Cardiac muscle cell (in vitro differentiated cells and primary cell): ENCODE measurements around the gene RPL36. TPM values are rescaled to one million over a fixed set of nuclear protein-coding genes. Genes with fewer than 3 reads are reported as not detected.

Source experiments
- DNase-seq, 2 donors: peaks; one replicate each; pipeline versions ENCODE4 v3.0.0 to v3.0.0-alpha.2; 2010 to 2017; ENCODE audit warnings: low read depth in 1 of 2, low spot score in 1 of 2
- H3K27ac ChIP-seq: fragments of 200-600 bp; sonication (generic); 2 replicates; pipeline ENCODE4 v1.5.1; 2016
- H3K27me3 ChIP-seq: fragments of 200-600 bp; sonication (generic); 2 replicates; pipeline ENCODE4 v1.6.0; 2016; ENCODE audit warnings: control low read depth
- H3K36me3 ChIP-seq: fragments of 200-600 bp; sonication (generic); 2 replicates; pipeline ENCODE4 v1.5.1; 2016; ENCODE audit warnings: control low read depth
- H3K4me1 ChIP-seq: fragments of 200-600 bp; sonication (generic); 2 replicates; pipeline ENCODE4 v1.8.1; 2017; ENCODE audit warnings: low read depth, mild to moderate bottlenecking, mixed run types
- H3K4me3 ChIP-seq: fragments of 200-600 bp; sonication (generic); 2 replicates; pipeline ENCODE4 v1.5.1; 2016; ENCODE audit warnings: mild to moderate bottlenecking
- H3K9me3 ChIP-seq: fragments of 200-600 bp; sonication (generic); 2 replicates; pipeline ENCODE4 v1.5.1; 2017; ENCODE audit warnings: low read depth, mild to moderate bottlenecking, control low read depth
- CTCF ChIP-seq: IDR thresholded peaks from 2 replicates; pipeline ENCODE4 v1.5.1; 2012; ENCODE audit warnings: low read depth, mild to moderate bottlenecking, low read length
- polyA plus RNA-seq: library from polyadenylated mRNA; unstranded; fragments of >200 nt; fragmentation: Nextera tagmentation; extraction: Ambion mirVana; gene quantifications from 2 replicates; pipeline ENCODE4 v1.2.1, GENCODE V29; 2016
- total RNA-seq: library from RNA; depleted of rRNA; stranded (reverse); fragments of >200 nt; gene quantifications from 2 replicates; pipeline ENCODE4 v1.2.3, GENCODE V29; 2016

Gene RPL36
- total and polyA plus RNA-seq, 2 experiments from 2014 or later, result 829 to 982 TPM

- H3K27ac ChIP-seq, result peak overlapping the region; percentile 60
- H3K9me3 ChIP-seq, result no peaks in the 10 kb centered on the region
- H3K36me3 ChIP-seq, result peaks cover 57% of the 10 kb centered on the region
- no peak for DNase-seq
- H3K4me3 ChIP-seq, result no peak overlapping the region
- no peaks in the 10 kb centered on the region for H3K4me1 ChIP-seq
- no peak for TF ChIP-seq CTCF
- no peaks in the 10 kb centered on the region for H3K27me3 ChIP-seq
These were observed 23.0 kb upstream of the RPL36 start for GRCh38 chr19:5666921-5667610.

DNA sequence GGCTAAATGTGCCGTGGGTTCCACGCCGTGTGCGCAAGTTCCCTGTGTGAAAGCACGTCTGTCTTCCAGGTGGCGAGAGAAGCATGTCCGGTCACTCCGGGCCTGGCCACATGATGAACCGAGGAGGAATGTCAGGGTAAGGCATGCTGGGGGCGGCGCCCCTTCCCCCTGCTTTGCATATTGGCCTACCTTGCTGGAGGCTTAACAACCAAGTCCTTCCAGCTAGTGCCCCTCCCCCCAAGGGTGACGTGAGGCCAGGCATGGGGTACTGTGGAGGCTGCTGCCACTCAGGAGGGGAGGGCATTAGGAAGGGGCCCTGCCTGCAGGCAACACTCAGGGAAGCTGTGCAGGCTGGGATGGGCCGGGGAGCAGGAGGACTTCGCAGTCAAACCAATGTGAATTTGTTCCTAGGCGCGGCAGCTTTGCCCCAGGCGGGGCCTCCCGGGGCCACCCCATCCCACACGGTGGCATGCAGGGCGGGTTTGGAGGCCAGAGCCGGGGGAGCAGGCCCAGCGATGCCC lies 22.3 kb upstream of the RPL36 start:
- Histone ChIP-seq H3K27me3 (no peaks in the 10 kb centered on the region), H3K36me3 (peaks cover 49% of the 10 kb centered on the region), H3K4me1 (no peaks in the 10 kb centered on the region), H3K4me3 (no peak overlapping the region), H3K9me3 (no peaks in the 10 kb centered on the region), H3K27ac (peak overlapping the region; percentile 60)
- no peak for TF ChIP-seq CTCF
- DNase-seq, result no peak

DNA sequence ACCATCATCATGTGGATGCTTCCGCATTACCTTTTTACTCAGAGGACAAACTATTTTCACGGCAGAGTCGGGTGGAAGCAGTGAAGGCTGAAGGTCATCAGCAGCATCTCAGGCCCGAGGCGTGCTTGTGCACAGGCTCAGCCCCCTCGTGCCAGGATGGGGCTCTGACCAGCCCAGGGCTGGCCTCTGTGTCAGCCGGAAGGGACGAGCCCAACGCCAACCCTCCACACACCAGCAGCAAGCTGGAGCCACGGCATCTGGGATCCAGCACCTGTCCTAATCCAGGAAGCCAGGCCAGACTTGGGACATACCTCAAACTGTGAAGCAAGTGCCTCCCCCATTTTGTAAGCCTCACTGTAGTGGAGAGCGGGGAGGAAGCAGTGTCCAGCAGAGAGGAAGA lies 20.9 kb upstream of the RPL36 start:
- Histone ChIP-seq H3K27ac (peak overlapping the region; percentile 14), H3K4me1 (no peaks in the 10 kb centered on the region), H3K36me3 (peaks cover 36% of the 10 kb centered on the region), H3K9me3 (no peaks in the 10 kb centered on the region), H3K4me3 (no peak overlapping the region), H3K27me3 (no peaks in the 10 kb centered on the region)
- DNase-seq, result no peak
- TF ChIP-seq CTCF, result no peak

DNA sequence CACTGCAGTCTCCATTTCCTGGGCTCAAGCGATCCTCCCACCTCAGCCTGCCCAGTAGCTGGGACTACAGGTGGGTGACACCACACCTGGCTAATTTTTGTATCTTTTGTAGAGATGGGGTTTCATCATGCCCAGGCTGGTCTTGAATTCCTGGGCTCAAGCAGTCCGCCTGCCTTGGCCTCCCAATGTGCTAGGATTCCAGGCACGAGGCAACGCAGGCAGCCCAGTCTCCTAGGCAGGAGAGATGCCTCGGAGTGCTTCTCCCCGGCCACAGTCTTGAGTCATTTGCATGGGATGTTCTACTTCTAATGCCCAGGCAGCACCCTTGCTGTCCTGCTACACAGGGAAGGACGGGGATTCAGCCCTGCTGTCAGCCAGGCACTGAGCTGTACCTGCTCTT lies 18.5 kb upstream of the RPL36 start:
- Histone ChIP-seq H3K36me3 (peaks cover 14% of the 10 kb centered on the region), H3K27me3 (no peaks in the 10 kb centered on the region), H3K27ac (no peak overlapping the region), H3K4me1 (peaks cover 19% of the 10 kb centered on the region), H3K4me3 (no peak overlapping the region), H3K9me3 (no peaks in the 10 kb centered on the region)
- TF ChIP-seq CTCF, result no peak
- no peak for DNase-seq

- no peak for DNase-seq
- H3K27me3 ChIP-seq, result no peaks in the 10 kb centered on the region
- H3K4me1 ChIP-seq, result peaks cover 19% of the 10 kb centered on the region
- no peak overlapping the region for H3K27ac ChIP-seq
- no peak for TF ChIP-seq CTCF
- no peaks in the 10 kb centered on the region for H3K9me3 ChIP-seq
- no peak overlapping the region for H3K4me3 ChIP-seq
- H3K36me3 ChIP-seq, result peaks cover 5% of the 10 kb centered on the region
These were observed 17.2 kb upstream of the RPL36 start for GRCh38 chr19:5672708-5673459.
